Astrocyte of the spinal cord (primary cell): Measurements from ENCODE around the gene RXRG.

Experiments used
- DNase-seq: peaks from one replicate; pipeline ENCODE4 v3.0.0; 2011; ENCODE audit warnings: low read depth, low spot score
- H3K4me3 ChIP-seq: 2 replicates; pipeline ENCODE4 v1.5.1; 2011; ENCODE audit warnings: low read depth, mild to moderate bottlenecking, low read length, moderate library complexity
- in situ Hi-C: cut with HindIII; loops from 2 replicates; pipeline ENCODE4 v1.10.0; 2017; ENCODE audit warnings: low sequenced_read_pairs
- TF ChIP-seq, protein P1 (sequence below): IDR thresholded peaks from 2 replicates; pipeline ENCODE4 v1.5.1; 2012; ENCODE audit warnings: low read depth, mild to moderate bottlenecking, low read length, inconsistent platforms

RXRG gene

DNA sequence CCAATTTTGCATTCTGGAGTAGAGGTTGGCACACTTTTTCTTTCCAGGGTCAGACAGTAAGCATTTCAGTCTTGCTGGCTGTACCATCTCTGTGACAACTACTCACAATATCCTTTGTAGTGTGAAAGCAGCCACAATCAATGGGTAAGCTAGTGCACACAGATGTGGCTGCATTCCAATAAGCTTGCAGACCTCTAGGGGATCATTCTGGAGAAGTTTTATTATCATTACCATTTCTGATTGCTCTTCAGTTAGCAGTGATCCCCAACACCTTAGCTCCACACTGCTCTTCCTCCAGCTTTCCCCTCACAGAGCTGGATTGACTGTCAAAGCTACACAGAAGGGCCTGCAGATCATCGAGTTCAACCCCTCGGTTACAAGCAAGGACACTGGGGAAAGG is 9.1 kb downstream of the RXRG start:
- no peak overlapping the region for H3K4me3 ChIP-seq
- DNase-seq = no peak
- in situ Hi-C loops = no loop called here
- TF ChIP-seq, protein P1, sequence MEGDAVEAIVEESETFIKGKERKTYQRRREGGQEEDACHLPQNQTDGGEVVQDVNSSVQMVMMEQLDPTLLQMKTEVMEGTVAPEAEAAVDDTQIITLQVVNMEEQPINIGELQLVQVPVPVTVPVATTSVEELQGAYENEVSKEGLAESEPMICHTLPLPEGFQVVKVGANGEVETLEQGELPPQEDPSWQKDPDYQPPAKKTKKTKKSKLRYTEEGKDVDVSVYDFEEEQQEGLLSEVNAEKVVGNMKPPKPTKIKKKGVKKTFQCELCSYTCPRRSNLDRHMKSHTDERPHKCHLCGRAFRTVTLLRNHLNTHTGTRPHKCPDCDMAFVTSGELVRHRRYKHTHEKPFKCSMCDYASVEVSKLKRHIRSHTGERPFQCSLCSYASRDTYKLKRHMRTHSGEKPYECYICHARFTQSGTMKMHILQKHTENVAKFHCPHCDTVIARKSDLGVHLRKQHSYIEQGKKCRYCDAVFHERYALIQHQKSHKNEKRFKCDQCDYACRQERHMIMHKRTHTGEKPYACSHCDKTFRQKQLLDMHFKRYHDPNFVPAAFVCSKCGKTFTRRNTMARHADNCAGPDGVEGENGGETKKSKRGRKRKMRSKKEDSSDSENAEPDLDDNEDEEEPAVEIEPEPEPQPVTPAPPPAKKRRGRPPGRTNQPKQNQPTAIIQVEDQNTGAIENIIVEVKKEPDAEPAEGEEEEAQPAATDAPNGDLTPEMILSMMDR = no peak

DNA sequence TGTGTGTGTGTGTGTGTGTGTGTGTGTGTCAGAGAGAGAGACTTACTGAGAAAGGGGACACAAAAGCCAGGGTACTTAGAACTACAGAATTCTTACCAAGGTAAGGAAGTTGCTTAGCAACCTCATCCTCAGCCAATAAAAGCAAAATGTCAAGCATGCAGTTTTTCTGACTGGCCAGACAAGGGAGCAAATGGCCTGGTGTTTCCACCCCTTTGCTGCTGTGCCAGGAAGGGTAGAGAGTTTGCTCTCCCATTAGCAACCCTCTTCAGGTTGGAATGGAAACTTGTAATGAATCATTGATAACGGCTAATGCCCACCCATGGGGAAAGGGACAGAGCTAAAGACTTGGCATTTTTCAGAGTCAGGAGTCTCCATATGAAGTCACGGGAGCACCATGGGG is 10.6 kb downstream of the RXRG start:
- TF ChIP-seq, protein P1 = no peak
- no peak for DNase-seq
- in situ Hi-C loops = no loop called here
- no peak overlapping the region for H3K4me3 ChIP-seq

DNA sequence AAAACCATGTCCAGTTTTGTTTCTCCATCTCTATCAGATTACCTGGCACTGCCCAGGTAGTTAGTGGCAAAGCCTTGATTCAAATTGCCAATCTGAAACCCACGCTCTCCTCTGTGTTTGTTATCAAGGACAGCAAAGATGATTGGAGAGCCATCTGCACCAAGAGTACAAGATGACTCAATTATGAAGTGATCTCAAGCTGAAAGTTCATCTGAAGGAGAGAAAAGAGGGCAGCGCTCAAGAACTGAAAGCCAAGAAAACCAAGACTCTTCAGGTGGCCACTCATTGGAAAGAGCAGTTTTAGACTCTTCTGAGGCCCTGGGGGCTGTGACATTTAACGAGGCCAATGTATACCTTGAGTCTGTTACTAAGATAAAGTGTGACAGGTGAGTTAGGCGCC is 13.8 kb downstream of the RXRG start:
- TF ChIP-seq, protein P1 = no peak
- in situ Hi-C loops = no loop called here
- H3K4me3 ChIP-seq = no peak overlapping the region
- DNase-seq = no peak

DNA sequence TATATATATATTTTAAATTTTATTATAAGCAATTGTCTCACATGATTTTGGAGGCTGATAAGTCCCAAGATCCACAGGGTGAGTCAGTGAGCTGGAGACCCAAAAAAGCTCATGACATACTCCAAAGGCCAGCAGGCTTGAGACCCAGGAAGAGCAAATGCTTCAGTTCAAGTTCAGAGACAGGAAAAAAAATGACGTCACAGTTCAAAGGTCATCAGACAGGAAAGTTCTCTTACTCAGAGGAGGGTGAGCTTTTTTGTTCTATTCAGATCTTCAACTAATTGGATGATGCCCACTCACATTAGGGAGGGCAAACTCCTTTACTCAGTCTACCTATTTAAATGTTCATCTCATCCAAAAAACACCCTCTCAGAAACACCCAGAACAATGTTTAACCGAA is 18.2 kb downstream of the RXRG start:
- no peak overlapping the region for H3K4me3 ChIP-seq
- DNase-seq = no peak
- in situ Hi-C loops = no loop called here
- TF ChIP-seq, protein P1 = no peak

DNA sequence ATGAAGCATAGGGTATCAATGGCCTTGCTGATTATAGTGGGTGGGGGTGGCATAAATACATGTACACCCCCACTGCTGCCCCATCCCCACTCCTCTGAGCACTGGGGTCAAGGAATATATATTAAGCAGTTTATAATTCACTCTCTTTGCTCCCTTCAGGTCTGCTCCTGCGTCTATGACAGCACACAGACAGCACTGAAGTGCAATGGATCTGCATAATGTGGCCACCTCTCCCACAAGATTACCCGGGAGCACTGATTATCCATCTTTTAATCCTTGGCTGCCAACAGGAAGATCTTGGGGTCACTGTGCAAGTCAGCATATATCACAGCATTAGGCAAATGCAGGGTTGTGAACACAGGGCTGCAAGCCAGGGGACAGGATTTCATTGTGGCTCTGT is 19.3 kb downstream of the RXRG start:
- in situ Hi-C loops = no loop called here
- TF ChIP-seq, protein P1 = no peak

DNA sequence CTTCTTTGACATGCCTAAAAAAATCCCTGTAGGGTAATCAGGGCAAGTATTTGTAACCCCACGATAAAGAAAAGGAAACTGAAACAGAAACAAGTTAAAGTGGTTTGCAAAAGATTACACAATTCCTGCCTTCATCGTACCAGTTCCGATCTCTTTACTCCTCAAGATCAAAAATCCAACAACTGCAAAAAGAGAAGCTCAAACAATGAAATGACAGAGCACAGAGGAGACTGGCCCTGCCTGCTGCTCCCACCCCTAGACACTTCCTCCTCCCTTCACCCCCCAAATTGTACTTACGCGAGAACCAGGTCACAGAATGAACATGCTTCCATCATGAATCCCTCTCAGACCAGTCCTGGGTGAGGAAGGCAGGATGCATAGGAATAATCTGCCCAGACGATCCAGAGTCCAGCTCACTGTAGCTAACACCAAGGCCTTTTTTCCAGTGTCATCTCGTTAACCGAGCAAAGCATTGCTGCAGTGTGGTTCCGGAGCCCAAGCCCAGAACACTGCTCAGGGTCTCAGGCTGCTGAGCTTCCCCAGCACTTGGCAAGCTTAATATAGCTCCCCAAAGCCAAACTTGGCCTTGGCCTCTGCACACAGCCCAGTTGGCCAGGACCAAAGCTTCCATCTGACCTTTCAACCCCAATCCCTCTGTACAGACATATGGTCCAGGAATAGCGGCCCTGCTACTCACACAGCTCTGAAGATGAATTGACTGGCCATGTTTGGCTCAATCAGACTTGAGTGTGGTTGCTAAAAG is 20.3 kb downstream of the RXRG start:
- no peak for DNase-seq
- in situ Hi-C loops = no loop called here
- H3K4me3 ChIP-seq = no peak overlapping the region

More for the DNA sequence above, 19.3 kb downstream of the RXRG start:
- DNase-seq = no peak
- H3K4me3 ChIP-seq = no peak overlapping the region

More for the DNA sequence above, 20.3 kb downstream of the RXRG start:
- TF ChIP-seq, protein P1 = no peak
